K562 (cell line): ENCODE data around the gene FAM180B. TPM values are rescaled to one million over a fixed set of nuclear protein-coding genes. Genes with fewer than 3 reads are reported as not detected.

Experiments
- ASH1L ChIP-seq: fragments of 450-650 bp; IDR thresholded peaks from 2 replicates; pipeline ENCODE4 v1.6.1; 2018; ENCODE audit warnings: borderline replicate concordance, mild to moderate bottlenecking, low read depth; ENCODE audit not compliant: partially characterized antibody
- ATF3 ChIP-seq, 2 experiments: fragments of 450-650 bp in 1 of 2; sonication (generic) in 1 of 2; formaldehyde crosslinking in 1 of 2; IDR thresholded peaks in 1 of 2; conservative IDR thresholded peaks in 1 of 2; 2 replicates each; pipeline versions ENCODE4 v1.6.1 to v1.8.1; 2016 to 2023; ENCODE audit warnings: mild to moderate bottlenecking in 2 of 2, moderate library complexity in 2 of 2, inconsistent platforms in 1 of 2, missing genetic modification reagents in 1 of 2
- BDP1 ChIP-seq: IDR thresholded peaks from 3 replicates; pipeline ENCODE4 v1.6.1; 2011; ENCODE audit not compliant: insufficient read length, insufficient read depth
- CTCF ChIP-seq, 3 experiments: IDR thresholded peaks in 2 of 3; conservative IDR thresholded peaks in 1 of 3; 2 replicates each; pipeline ENCODE4 v1.5.1; 2011 to 2012; ENCODE audit warnings: low read length in 3 of 3, mild to moderate bottlenecking in 3 of 3, control low read depth in 2 of 3, improper control_type of control experiment in 1 of 3, inconsistent platforms in 1 of 3, low read depth in 1 of 3, mixed read lengths in 1 of 3, moderate library complexity in 1 of 3; ENCODE audit not compliant: insufficient read depth in 2 of 3
- HIVEP1 ChIP-seq: fragments of 250-450 bp; sonication (Bioruptor Pico); IDR thresholded peaks from 2 replicates; pipeline ENCODE4 v1.4.0; 2020; ENCODE audit warnings: mild to moderate bottlenecking
- HNRNPLL ChIP-seq: fragments of 200-400 bp; formaldehyde crosslinking; IDR thresholded peaks from 2 replicates; pipeline ENCODE4 v1.6.1; 2017; ENCODE audit warnings: low read length, low read depth, mild to moderate bottlenecking; ENCODE audit not compliant: poor library complexity, severe bottlenecking
- KAT7 ChIP-seq: sonication (generic); formaldehyde crosslinking; IDR thresholded peaks from 2 replicates; pipeline ENCODE4 v1.8.0; 2022; ENCODE audit warnings: missing genetic modification reagents, mild to moderate bottlenecking, borderline replicate concordance
- KHSRP ChIP-seq: fragments of 450-650 bp; IDR thresholded peaks from 2 replicates; pipeline ENCODE4 v1.6.1; 2017
- KLF6 ChIP-seq: fragments of 250-450 bp; sonication (Bioruptor Pico); IDR thresholded peaks from 2 replicates; pipeline ENCODE4 v1.4.0; 2020; ENCODE audit warnings: mild to moderate bottlenecking, moderate library complexity, borderline replicate concordance
- NFXL1 ChIP-seq: fragments of 450-650 bp; formaldehyde crosslinking; IDR thresholded peaks from 2 replicates; pipeline ENCODE4 v1.4.0; 2021; ENCODE audit warnings: mild to moderate bottlenecking
- PATZ1 ChIP-seq: fragments of 250-450 bp; sonication (Bioruptor Pico); IDR thresholded peaks from 2 replicates; pipeline ENCODE4 v1.5.0; 2020; ENCODE audit warnings: mild to moderate bottlenecking, borderline replicate concordance
- UBTF ChIP-seq, 2 experiments: IDR thresholded peaks; 2 replicates each; pipeline ENCODE4 v1.6.1; 2012; ENCODE audit warnings: improper control_type of control experiment in 2 of 2, low read depth in 2 of 2, low read length in 2 of 2, borderline replicate concordance in 1 of 2
- ZNF217 ChIP-seq: sonication (generic); formaldehyde crosslinking; IDR thresholded peaks from 2 replicates; pipeline ENCODE4 v1.8.0; 2022; ENCODE audit warnings: mild to moderate bottlenecking, missing genetic modification reagents
- ZNF347 ChIP-seq: fragments of 450-650 bp; formaldehyde crosslinking; IDR thresholded peaks from 2 replicates; pipeline ENCODE4 v1.4.0; 2020; ENCODE audit warnings: low read depth, mild to moderate bottlenecking, moderate library complexity
- ZNF398 ChIP-seq: fragments of 250-450 bp; sonication (Bioruptor Pico); IDR thresholded peaks from 2 replicates; pipeline ENCODE4 v1.8.0; 2021; ENCODE audit warnings: moderate library complexity, mild to moderate bottlenecking, inconsistent platforms
- polyA plus RNA-seq, 8 experiments: library from polyadenylated mRNA; depleted of rRNA in 4 of 8; stranded (reverse) in 5 of 8; unstranded in 3 of 8; fragments of >200 nt; fragmentation: Nextera tagmentation in 2 of 8; fragmentation: Illumina TruSeq in 1 of 8; extraction: Ambion mirVana in 2 of 8; extraction: Trizol in 1 of 8; gene quantifications; 2 replicates each; pipeline versions ENCODE4 v1.2.1 to v1.2.3, GENCODE V29; 2011 to 2014; ENCODE audit warnings: inconsistent platforms in 1 of 8, missing spikeins in 1 of 8
- total RNA-seq, 7 experiments: library from RNA; depleted of rRNA in 6 of 7; stranded (reverse); fragments of >200 nt in 6 of 7; fragmentation: Illumina TruSeq in 2 of 7; extraction: Trizol in 2 of 7; gene quantifications; 2 replicates each; pipeline versions ENCODE4 v1.2.1 to v1.2.3, GENCODE V29; 2011 to 2021; ENCODE audit warnings: low replicate concordance in 1 of 7

The FAM180B gene
- total and polyA plus RNA-seq, 9 of the 15 experiments (the other 6 are each of a cell fraction or from before 2014, with no cell fraction given), result 0.05 to 0.14 TPM; not detected in 7

GRCh38 chr11:47578524-47579494 is 7.7 kb upstream of the FAM180B start, which contains the start of the genes KBTBD4 and NDUFS3 (continued):
- TF ChIP-seq UBTF (IDR thresholded peaks at IDR 0.05; ENCODE audit: borderline replicate concordance in 1 of 2, low read depth in 2 of 2, low read length in 2 of 2) (peak in 1 of 2 experiments; percentile 82; a peak in 1 of 4 replicates), KAT7 (CRISPR knock-in tag) (peak; percentile 100), HNRNPLL (peak; percentile 60), NFXL1 (CRISPR knock-in tag) (no peak), ZNF347 (CRISPR knock-in tag) (no peak), ATF3 (IDR thresholded peaks at IDR 0.05) (peak; percentile 61), ATF3 (CRISPR knock-in tag; conservative IDR thresholded peaks at IDR 0.05) (no peak), BDP1 (no peak), KLF6 (no peak), ZNF217 (CRISPR knock-in tag) (no peak), CTCF (IDR thresholded peaks at IDR 0.05 in 2 of 3, conservative IDR thresholded peaks at IDR 0.05 in 1 of 3; ENCODE audit: insufficient read depth in 2 of 3, low read depth in 1 of 3, low read length in 3 of 3) (peak in 1 of 3 experiments; percentile 8; a peak in 1 of 6 replicates), PATZ1 (CRISPR knock-in tag) (no peak), HIVEP1 (no peak), ZNF398 (CRISPR knock-in tag) (no peak), ASH1L (peak; percentile 63), KHSRP (peak; percentile 56; the same call in 1 of the 2 replicates)
